Activated naive CD4-positive, alpha-beta T cell treated with anti-CD3 and anti-CD28 coated beads, Interleukin-2, amount 50 U/mL, for 16 hours (primary cell): ENCODE results near the gene GNB4.

Source experiments
- DNase-seq: peaks from one replicate; pipeline ENCODE4 v3.0.0-alpha.2; 2020

Gene GNB4

GRCh38 chr3:179451265-179452175 is at the start of gene GNB4:
TSS of gene GNB4 (minus strand) at chr3:179451470. CDS start at chr3:179426200, 25,270 bp downstream.
- peak; percentile 36 for DNase-seq

- no peak for DNase-seq
These were observed 44.2 kb upstream of the GNB4 start for GRCh38 chr3:179495483-179495882.

GRCh38 chr3:179493260-179493659 is 42.0 kb upstream of the GNB4 start:
- no peak for DNase-seq

GRCh38 chr3:179488213-179488612 is 36.9 kb upstream of the GNB4 start:
- no peak for DNase-seq

- no peak for DNase-seq
These were observed 35.5 kb upstream of the GNB4 start for GRCh38 chr3:179486806-179487205.

GRCh38 chr3:179482857-179483256 is 31.6 kb upstream of the GNB4 start:
- DNase-seq = no peak

GRCh38 chr3:179476215-179476614 is 24.9 kb upstream of the GNB4 start:
- DNase-seq = no peak

- DNase-seq = no peak
These were observed 23.2 kb upstream of the GNB4 start for GRCh38 chr3:179474480-179474879.

- no peak for DNase-seq
These were observed 22.3 kb upstream of the GNB4 start for GRCh38 chr3:179473565-179473964.

GRCh38 chr3:179464323-179465092 is 13.2 kb upstream of the GNB4 start:
- DNase-seq = no peak

- DNase-seq = no peak
These were observed 12.0 kb upstream of the GNB4 start for GRCh38 chr3:179463319-179463718.

GRCh38 chr3:179460260-179460659 is 9.0 kb upstream of the GNB4 start:
- DNase-seq = no peak

- DNase-seq = no peak
These were observed 4.7 kb upstream of the GNB4 start for GRCh38 chr3:179455954-179456353.

GRCh38 chr3:179454887-179455286 is 3.6 kb upstream of the GNB4 start:
- DNase-seq = no peak

GRCh38 chr3:179453967-179454366 is 2.7 kb upstream of the GNB4 start:
- DNase-seq = no peak

- DNase-seq = no peak
These were observed 1.6 kb upstream of the GNB4 start for GRCh38 chr3:179452872-179453271.

GRCh38 chr3:179452176-179452564 is 900 bp upstream of the GNB4 start:
- DNase-seq = no peak

GRCh38 chr3:179450901-179451264 is 387 bp downstream of the GNB4 start:
- no peak for DNase-seq

GRCh38 chr3:179450261-179450701 is 989 bp downstream of the GNB4 start:
- DNase-seq = no peak

GRCh38 chr3:179449636-179450035 is 1.6 kb downstream of the GNB4 start:
- DNase-seq = no peak

- no peak for DNase-seq
These were observed 4.0 kb downstream of the GNB4 start for GRCh38 chr3:179447251-179447650.

GRCh38 chr3:179446501-179446900 is 4.8 kb downstream of the GNB4 start:
- no peak for DNase-seq

- DNase-seq = no peak
These were observed 12.4 kb downstream of the GNB4 start for GRCh38 chr3:179438841-179439240.

GRCh38 chr3:179436517-179436916 is 14.8 kb downstream of the GNB4 start:
- no peak for DNase-seq
